ENCODE results near the gene ELP1.

ELP1 gene

DNA sequence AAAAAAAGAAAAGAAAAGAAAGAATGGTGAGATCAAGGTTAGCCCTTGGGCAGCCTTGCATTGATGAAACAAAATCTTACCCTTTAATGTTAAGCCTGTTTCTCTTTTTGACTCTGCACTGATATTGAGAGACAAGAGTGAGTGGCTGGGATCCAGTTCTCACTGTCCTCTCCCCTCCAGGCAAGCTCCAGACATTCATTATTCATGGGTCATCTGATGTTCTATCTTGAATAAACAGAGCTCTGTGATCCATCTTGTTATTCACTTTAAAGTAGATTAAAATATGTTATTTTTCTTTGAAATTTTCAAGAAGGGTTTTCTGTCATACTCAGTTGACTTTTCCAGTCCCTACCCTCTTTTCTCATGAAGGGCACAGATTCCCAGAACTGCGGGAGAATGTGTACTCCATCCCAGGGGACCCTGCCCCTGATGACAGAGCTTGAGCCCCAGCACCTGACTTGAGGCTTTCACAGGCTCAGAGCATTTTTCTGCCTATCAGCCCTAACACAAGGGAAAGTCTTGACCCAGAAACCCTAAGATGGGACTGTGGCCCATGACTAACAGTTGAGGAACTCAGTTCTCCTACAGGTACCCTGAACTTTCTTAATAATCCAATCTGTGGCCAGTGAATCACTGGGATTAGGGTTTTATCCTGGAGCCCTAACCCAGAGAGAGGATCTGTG, 102.3 kb downstream of the ELP1 start:
- H3K4me3 ChIP-seq (replicated peaks; ENCODE audit: low read depth, low read length) = no peak overlapping the region
- TF ChIP-seq, protein P1, sequence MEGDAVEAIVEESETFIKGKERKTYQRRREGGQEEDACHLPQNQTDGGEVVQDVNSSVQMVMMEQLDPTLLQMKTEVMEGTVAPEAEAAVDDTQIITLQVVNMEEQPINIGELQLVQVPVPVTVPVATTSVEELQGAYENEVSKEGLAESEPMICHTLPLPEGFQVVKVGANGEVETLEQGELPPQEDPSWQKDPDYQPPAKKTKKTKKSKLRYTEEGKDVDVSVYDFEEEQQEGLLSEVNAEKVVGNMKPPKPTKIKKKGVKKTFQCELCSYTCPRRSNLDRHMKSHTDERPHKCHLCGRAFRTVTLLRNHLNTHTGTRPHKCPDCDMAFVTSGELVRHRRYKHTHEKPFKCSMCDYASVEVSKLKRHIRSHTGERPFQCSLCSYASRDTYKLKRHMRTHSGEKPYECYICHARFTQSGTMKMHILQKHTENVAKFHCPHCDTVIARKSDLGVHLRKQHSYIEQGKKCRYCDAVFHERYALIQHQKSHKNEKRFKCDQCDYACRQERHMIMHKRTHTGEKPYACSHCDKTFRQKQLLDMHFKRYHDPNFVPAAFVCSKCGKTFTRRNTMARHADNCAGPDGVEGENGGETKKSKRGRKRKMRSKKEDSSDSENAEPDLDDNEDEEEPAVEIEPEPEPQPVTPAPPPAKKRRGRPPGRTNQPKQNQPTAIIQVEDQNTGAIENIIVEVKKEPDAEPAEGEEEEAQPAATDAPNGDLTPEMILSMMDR (IDR thresholded peaks at IDR 0.05; ENCODE audit: low read depth, low read length, missing control alignments) = no peak
- no peak for DNase-seq (ENCODE audit: extremely low read depth, low read depth)

DNA sequence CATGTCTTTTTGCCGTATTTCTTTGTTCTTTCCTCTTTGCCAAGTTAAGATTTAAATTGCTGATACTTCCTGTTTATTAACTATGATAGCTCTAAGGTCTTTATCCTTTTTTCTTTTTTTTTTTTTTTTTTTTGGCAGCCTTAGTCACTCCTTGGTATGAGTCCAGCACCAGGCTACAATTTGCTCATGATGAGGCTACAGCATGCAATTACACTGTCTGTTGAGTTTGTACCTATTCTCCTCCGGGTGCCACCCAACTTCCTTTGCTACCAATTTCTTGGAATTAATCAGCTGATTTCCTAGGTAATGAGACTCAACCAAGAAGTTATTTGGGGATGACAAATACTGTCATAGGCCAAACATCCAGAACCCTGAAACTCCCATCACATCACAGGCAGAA, 103.7 kb downstream of the ELP1 start:
- DNase-seq (ENCODE audit: extremely low read depth, low read depth) = no peak
- TF ChIP-seq, protein P1 (IDR thresholded peaks at IDR 0.05; ENCODE audit: low read depth, low read length, missing control alignments) = no peak
- no peak overlapping the region for H3K4me3 ChIP-seq (replicated peaks; ENCODE audit: low read depth, low read length)

DNA sequence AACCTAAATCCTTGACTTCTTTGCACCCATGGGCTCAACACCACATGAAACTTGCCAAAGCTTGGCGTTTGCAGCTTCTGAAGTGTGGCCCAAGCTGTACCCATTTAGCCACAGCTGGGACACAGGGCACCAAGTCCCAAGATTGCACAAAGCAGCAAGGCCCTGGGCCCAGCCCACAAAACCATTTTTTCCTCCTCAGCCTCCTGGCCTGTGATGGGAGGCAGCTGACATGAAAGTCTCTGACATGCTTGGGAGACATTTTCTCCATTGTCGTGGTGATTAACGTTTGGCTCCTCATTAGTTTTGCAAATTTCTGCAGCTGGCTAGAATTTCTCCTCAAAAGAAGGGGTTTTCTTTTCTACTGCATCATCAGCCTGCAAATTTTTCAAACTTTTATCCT, 110.1 kb downstream of the ELP1 start:
- TF ChIP-seq, protein P1 (IDR thresholded peaks at IDR 0.05; ENCODE audit: low read depth, low read length, missing control alignments) = no peak
- H3K4me3 ChIP-seq (replicated peaks; ENCODE audit: low read depth, low read length) = no peak overlapping the region
- no peak for DNase-seq (ENCODE audit: extremely low read depth, low read depth)

Measured in HFF-Myc (cell line).